ENCODE measurements around the gene LY86. TPM values are rescaled to one million over a fixed set of nuclear protein-coding genes. Genes with fewer than 3 reads are reported as not detected.

LY86 gene
- total and polyA plus RNA-seq, 10 of the 15 experiments (the other 5 are each of a cell fraction or from before 2014, with no cell fraction given) = 68.2 to 457 (median 128) TPM

GRCh38 chr6:6631053-6631452, 42.5 kb downstream of the LY86 start:
- WGBS (ENCODE audit: insufficient coverage, insufficient replicate concordance, low lambda C conversion rate, missing lambda C conversion rate) = 97% methylated on average over 3 of the region's 3 CpGs
- Histone ChIP-seq H3K79me2 (ENCODE audit: control insufficient read depth, insufficient read depth, low read length) (no peaks in the 10 kb centered on the region), H3K4me2 (ENCODE audit: control insufficient read depth, insufficient read depth) (no peak overlapping the region), H3K4me1 (ENCODE audit: control insufficient read depth, insufficient read depth, low read length) (peaks cover 19% of the 10 kb centered on the region), H3K27me3 (replicated peaks in 1 of 2; ENCODE audit: control insufficient read depth in 2 of 2, insufficient read depth in 2 of 2, low read length in 1 of 2) (no peaks in the 10 kb centered on the region), H3K36me3 (ENCODE audit: control insufficient read depth in 2 of 2, insufficient read depth in 2 of 2, low read length in 1 of 2) (peaks cover 6 to 9% of the 10 kb centered on the region in 2 experiments), H4K20me1 (ENCODE audit: control insufficient read depth, insufficient read depth) (no peaks in the 10 kb centered on the region), H2AFZ (ENCODE audit: control insufficient read depth, low read depth, low read length) (no peak overlapping the region), H3K9me3 (replicated peaks; ENCODE audit: control insufficient read depth, insufficient read depth, low read length) (no peaks in the 10 kb centered on the region), H3K27ac (ENCODE audit: control insufficient read depth, insufficient read depth) (no peak overlapping the region), H3K9ac (ENCODE audit: control insufficient read depth, insufficient read depth, low read length) (no peak overlapping the region), H3K4me3 (no peak overlapping the region)
- ATAC-seq (no peak), FAIRE-seq (no peak), DNase-seq (ENCODE audit: low read depth, low spot score) (no peak)
- TF ChIP-seq SP1 (IDR thresholded peaks at IDR 0.05; ENCODE audit: low read depth, low read length) (no peak), MLLT1 (IDR thresholded peaks at IDR 0.05) (no peak), MYC (IDR thresholded peaks at IDR 0.05; ENCODE audit: insufficient read depth, insufficient read length, insufficient replicate concordance, low read length, severe bottlenecking) (no peak), BMI1 (IDR thresholded peaks at IDR 0.05; ENCODE audit: borderline replicate concordance) (no peak), ZBTB33 (IDR thresholded peaks at IDR 0.05) (no peak), NRF1 (conservative IDR thresholded peaks at IDR 0.05; ENCODE audit: low read depth, low read length) (no peak), SREBF2 (IDR thresholded peaks at IDR 0.05; ENCODE audit: low read length) (no peak), ASH2L (IDR thresholded peaks at IDR 0.05; ENCODE audit: borderline replicate concordance, low read depth) (no peak), YBX1 (IDR thresholded peaks at IDR 0.05) (no peak), TAF1 (IDR thresholded peaks at IDR 0.05; ENCODE audit: borderline replicate concordance, low read depth, low read length) (no peak), BCL11A (IDR thresholded peaks at IDR 0.05; ENCODE audit: low read depth, low read length) (no peak), GATAD2B (conservative IDR thresholded peaks at IDR 0.05; ENCODE audit: low read depth) (no peak), JUND (IDR thresholded peaks at IDR 0.05; ENCODE audit: low read depth, low read length) (no peak), MTA3 (IDR thresholded peaks at IDR 0.05; ENCODE audit: borderline replicate concordance, low read length) (no peak), NR2C2 (IDR thresholded peaks at IDR 0.05; ENCODE audit: borderline replicate concordance, control insufficient read depth, insufficient read length, low read depth) (no peak)
- POLR2A ChIA-PET = no interaction called here
- RAD21 ChIA-PET (ENCODE audit: unreplicated experiment) = interaction anchor here (1.8 kb wide), 1 partner anchor 42 kb away, joined by 4 read pairs; the partner anchor contains the start of gene LY86
- intact Hi-C loops (cut with micrococcal nuclease; ENCODE audit: unreplicated experiment) = no loop called here
- BruUV-seq (replicated peaks) = no TSS peak
- in situ Hi-C loops (cut with MboI) = no loop called here
- CTCF ChIA-PET = interaction anchor here (0.6 kb wide), 1 partner anchor 28 kb away, joined by 3 read pairs; no protein-coding TSS in a partner anchor
- SMC1A ChIA-PET (ENCODE audit: uncharacterized antibody, unreplicated experiment) = interaction anchor here (1.3 to 1.7 kb wide), 4 partner anchors 20 to 46 kb away, joined by 3 to 5 read pairs (median 4); no protein-coding TSS in a partner anchor

Data from GM12878 (cell line).